Glomerular visceral epithelial cell (primary cell): Measurements from ENCODE around the gene STX2.
A peak's percentile ranks its signal among the peaks of the same experiment; 100 is the strongest.
"Not testable (repeated sequence)": the region's sequence is repeated elsewhere in the genome, so short reads cannot be mapped to it uniquely, and the experiment has no call there.

ENCODE experiments used
- DNase-seq: peaks from one replicate; pipeline ENCODE4 v3.0.0-alpha.2; 2016; ENCODE audit errors: extremely low spot score

Gene STX2

GRCh38 chr12:130838951-130839769 is at the start of gene STX2:
STX2 (minus strand) TSS chr12:130839250; CDS start chr12:130839099, 151 bp downstream.
- peak; percentile 88 for DNase-seq

GRCh38 chr12:130887190-130887589 is 48.1 kb upstream of the STX2 start:
- DNase-seq, result not testable (repeated sequence)

DNA sequence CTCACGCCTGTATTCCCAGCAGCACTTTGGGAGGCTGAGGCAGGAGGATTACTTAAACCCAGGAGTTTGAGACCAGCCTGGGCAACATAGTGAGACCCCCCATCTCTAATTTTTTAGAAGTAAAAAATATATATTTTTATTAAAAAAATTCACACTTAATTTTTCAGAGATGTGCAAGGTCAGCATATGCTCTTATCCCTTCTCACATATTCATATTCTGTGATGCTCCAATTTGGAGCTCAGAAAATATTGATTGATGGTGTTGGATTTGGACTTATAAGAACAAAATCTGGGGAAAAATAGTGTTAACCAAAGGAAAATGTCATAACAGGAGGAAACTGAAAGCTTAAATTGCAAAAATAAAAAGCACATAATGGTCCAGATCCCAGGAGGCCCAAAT is 42.5 kb upstream of the STX2 start:
- no peak for DNase-seq

GRCh38 chr12:130881046-130881445 is 42.0 kb upstream of the STX2 start:
- DNase-seq, result no peak

- DNase-seq, result no peak
These were observed 41.4 kb upstream of the STX2 start for GRCh38 chr12:130880411-130880885.

DNA sequence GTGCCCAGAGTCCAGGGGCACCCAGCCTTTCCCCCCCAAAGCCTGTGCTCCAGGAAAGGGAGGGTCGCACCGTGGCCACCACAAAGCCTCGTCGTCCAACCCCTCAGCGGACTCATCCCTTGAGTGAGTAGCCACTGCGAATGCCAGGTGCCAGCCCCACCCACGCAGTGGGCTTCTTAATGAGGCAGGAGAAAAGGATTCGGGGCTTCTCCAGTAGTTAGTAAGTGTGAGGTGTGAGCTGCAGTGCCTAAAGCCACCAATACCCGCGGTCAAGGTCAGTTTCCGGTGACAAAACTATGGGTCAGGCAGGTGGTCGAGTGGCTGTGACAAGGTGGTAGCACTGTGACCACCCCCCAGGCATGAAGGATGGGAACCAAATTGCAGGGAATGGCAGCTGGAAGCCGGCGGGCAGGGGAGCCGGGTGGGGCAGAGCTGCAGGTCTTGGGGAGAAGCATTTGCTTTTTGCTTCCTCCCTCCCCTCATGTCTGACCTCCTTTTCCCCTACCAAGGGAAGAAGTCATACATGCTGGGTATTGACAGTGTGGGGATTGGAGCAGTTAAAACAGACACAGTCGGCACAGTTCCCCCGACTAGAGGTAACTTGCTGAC is 40.8 kb upstream of the STX2 start:
- no peak for DNase-seq

DNA sequence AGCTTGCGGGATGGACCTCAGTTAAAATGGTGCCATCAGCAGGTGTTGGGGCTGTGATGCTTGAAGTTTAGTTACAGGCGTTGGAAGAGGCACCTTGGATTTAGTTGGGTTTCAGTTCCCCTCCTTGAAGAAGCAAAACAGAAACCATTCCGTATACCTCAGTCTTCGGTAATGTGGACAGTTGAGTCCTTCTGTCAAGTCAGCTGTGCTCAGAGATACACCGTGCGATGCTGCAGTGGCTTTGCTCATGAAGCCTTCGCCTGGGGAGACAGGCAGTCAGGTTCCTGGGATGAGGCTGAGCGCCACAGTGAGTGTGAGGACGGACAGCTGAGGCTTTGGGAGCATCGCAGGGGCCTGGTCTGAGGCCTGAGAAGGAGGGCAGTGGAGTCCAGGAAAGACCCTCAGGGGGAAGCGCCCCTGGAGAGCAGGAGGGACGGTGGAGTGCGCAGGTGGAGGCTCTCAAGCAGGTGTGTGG is 40.2 kb upstream of the STX2 start:
- no peak for DNase-seq

DNA sequence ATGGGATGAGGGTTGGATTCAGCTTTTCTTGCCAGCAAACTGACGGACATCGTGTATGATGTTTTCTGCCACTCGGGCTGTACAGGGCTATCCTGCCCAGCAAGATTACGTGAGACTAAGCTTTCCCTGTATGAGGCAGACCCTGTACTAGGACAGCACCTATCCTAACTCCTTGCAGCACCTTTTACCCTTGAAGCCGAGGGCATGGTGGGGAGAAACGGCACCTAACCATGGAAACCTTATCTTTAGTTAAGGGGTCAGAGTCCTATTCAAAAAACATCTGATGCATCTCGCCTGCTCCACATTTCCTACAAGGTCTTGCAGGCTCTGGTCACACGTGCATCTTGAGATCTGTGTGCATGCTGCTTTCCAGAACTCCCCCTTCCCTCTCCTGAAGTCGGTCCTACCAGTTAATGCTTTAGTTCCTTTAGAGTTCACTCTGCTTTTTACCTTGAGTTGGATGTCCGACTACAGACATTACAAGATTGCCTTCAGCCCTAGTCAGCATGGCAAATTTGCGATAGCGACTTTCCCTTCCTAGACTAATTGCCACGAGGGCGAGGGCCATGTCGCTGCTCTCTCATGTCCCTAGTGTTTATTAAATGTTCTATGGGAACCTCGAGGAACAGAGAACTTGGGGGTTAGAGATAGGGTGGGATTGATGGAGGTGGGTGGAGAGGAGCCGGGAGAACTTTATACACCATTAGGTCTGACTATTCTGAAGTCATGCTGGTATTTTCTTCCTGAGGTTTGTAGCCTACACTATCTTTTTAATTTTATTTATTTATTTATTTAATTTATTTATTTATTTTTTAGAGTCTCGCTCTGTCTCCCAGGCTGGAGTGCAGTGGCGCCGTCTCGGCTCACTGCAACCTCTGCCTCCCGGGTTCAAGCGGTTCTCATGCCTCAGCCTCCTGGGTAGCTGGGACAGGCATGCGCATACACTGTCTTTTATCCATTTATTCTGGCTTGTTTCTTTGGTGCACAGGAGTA is 39.4 kb upstream of the STX2 start:
- DNase-seq, result no peak

DNA sequence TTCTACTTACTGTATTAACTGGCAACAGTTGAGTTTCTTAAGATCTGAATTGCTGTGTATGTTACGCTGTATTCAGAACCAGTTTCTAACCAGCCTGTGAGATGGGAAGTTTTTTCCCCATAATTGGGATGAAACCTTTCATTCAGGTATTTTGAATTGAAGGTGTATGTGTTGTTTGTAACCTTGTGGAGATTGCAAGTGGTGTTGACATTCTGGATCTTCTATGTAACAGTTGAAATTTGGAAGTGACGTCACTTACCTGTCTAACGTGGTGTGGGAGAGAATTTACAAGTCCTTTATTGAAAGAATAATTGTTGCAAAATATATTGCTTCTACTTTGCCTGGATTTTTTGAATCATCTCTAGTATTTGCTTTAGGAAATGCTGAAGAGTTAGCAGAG is 38.3 kb upstream of the STX2 start:
- no peak for DNase-seq

GRCh38 chr12:130876758-130877157 is 37.7 kb upstream of the STX2 start:
- DNase-seq, result no peak

DNA sequence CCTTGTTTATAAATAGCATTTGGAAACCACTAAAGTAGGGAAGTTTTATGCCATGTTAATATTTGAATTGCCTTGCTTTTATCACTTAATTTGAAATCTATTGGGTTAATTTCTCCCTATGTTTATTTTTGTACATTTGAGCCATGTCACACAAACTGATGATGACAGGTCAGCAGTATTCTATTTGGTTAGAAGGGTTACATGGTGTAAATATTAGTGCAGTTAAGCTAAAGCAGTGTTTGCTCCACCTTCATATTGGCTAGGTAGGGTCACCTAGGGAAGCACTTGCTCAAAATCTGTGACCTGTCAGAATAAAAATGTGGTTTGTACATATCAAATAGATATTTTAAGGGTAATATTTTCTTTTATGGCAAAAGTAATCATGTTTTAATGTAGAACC is 37.2 kb upstream of the STX2 start:
- no peak for DNase-seq

GRCh38 chr12:130875708-130876107 is 36.7 kb upstream of the STX2 start:
- DNase-seq, result not testable (repeated sequence)

DNA sequence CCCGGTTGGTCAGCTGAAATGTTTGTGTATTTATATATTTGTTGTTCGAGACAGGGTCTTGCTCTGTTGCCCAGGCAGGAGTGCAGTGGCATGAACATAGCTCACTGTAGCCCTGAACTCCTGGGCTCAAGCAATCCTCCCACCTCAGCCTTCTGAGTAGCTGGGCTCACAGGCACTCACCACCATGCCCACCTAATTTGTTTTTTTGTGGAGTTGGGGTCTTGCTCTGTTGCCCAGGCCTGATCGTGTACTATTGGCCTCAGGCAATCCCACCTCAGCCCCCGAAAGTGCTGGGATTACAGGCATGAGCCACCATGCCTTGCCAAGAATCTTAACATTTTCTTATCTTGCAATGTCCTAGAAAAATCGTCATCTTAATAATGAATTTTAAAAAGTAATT is 36.1 kb upstream of the STX2 start:
- DNase-seq, result no peak

GRCh38 chr12:130874696-130875095 is 35.6 kb upstream of the STX2 start:
- DNase-seq, result no peak

DNA sequence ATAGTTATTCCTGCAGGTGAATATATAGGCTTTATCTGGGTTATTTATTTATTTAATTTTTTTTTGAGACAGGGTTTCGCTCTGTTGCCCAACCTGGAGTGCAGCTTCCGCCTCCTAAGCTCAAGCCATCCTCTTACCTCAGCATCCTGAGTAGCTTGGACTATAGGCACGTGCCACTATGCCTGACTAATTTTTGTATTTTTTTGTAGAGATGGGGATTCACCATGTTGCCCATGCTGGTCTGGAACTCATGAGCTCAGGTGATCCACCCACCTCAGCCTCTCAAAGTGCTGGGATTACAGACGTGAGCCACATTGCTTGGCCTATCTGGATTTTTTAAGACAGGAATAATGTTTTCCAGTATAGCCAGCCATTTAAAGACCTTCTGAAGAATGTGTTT is 34.8 kb upstream of the STX2 start:
- peak; percentile 15 for DNase-seq

DNA sequence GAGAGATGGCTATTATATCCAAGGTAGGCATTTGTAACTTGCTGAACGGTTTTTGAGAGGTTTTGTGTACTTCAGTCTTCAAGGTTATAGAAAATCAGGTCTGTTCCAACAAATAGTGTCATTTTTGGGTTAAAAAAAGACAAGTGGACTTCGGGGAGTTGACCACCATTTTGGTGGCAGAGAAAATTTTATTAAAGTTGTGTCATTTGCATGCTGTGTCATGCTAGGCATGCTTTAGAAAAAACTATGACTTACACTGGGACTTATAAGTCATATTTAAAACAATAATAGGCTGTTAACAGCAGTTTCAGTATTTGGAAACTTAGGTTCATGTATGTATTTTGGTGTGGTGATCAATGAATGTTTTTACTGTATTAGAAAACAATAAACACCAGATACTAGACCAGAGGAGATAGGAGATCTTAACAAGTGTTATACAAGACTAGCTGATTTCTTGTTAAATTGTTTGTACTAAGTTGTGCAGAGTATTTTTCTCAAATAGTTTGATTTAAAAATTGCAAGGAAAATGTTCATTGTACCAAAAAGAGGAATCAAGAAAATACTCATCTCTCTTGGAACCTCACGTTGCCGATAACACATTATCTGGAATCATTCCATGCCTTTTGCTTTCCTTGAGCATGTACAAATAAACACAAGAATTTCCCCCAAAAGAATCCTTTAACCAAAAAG is 34.2 kb upstream of the STX2 start:
- DNase-seq, result no peak

DNA sequence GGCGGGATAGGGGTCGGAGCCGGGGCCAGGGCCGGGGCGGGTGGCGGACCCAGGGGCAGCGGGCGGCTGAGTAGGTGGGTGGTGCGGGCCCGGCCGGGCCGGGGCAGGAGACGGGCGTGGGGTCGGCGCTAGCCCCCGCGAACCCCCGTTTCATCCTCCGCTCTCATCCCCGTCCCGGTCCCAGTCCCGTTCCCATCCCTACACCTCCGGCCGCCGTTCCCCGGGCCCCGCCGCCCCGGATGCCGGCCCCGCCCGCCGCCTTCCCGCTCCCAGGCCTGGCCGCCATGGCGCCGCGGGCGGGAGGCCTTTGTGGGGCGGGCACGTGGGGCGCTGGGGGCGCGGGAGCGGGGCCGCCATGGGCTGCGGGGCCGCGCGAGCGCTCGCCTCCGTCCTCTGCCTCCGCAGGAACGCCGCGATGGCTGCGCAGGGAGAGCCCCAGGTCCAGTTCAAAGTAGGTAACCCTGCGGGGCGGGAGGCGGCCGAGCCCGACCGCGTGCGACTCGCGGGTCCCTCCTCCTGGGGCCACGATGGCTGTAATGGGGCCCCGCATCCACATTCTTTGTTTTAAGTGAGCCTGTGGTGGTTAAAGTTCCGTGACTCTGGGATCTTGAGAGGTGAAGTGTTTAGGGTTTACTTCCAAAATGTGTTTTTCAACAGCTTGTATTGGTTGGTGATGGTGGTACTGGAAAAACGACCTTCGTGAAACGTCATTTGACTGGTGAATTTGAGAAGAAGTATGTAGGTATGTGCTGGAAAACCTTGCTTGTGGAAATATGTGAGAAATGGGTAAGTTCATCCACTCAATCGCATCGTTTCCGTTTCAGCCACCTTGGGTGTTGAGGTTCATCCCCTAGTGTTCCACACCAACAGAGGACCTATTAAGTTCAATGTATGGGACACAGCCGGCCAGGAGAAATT is 33.4 kb upstream of the STX2 start:
- peak; percentile 26 for DNase-seq

DNA sequence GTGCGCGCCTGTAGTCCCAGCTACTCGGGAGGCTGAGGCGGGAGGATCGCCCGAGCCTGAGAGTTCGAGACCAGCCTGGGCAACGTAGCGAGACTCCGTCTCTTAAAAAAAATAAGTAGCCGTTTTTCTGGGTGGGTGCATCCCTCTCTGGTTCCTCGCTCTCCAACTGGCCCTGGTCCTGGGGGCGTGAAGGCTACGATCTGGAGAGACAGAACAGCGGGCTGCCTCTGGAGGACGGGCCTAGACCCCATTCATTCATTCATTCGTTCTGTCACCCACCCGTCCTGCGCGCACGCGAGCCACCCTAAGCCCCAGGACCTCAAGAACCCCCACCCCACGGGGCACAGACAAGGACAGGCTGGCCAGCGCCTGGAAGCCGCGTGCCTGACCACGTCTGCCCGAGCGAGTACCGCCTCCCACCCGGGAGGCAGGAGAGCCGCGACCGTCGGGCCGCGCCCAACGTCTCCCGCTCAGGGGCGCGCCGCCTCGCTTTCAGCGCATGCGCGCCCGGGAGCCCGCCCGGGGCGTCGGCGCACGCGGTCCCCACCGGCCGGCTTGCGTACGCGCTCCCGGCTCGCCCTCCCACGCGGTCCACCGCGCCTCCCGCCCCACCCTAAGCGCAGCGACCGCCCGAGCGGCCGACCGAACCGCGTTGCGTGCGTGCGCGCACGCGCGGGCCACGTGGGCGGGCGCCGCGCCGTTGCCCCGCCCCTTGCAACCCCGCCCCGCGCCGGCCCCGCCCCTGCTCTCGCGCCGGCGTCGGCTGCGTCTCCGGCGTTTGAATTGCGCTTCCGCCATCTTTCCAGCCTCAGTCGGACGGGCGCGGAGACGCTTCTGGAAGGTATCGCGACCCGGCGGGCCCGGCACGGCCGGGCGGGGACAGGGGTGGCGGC is 32.5 kb upstream of the STX2 start, which contains the start of gene RAN:
Gene RAN, plus strand, starts transcription at position 781 of the 893 bp plus-strand sequence. CDS start 528 bp downstream, outside the sequence.
- peak; percentile 96 for DNase-seq
